ENCODE data around the gene NCAM2. TPM values are rescaled to one million over a fixed set of nuclear protein-coding genes. Genes with fewer than 3 reads are reported as not detected.

The NCAM2 gene
- total RNA-seq, 4 donors from 2014 or later = 3.2 to 9.1 (median 4.6) TPM

- TF ChIP-seq EP300 (IDR thresholded peaks at IDR 0.05) (no peak), CTCF (IDR thresholded peaks at IDR 0.05) (no peak), POLR2AphosphoS5 (IDR thresholded peaks at IDR 0.05) (no peak), POLR2A (IDR thresholded peaks at IDR 0.05) (no peak)
- no peak for ATAC-seq
- H3K27me3 ChIP-seq = no peaks in the 10 kb centered on the region
- H3K9me3 ChIP-seq = no peaks in the 10 kb centered on the region
- no peaks in the 10 kb centered on the region for H3K4me1 ChIP-seq
- no peaks in the 10 kb centered on the region for H3K36me3 ChIP-seq
- no peak overlapping the region for H3K4me3 ChIP-seq
- WGBS, 2 donors (ENCODE audit: low coverage in 1 of 2) = 54 to 61% methylated on average over 5 of the region's 5 CpGs
- H3K27ac ChIP-seq = no peak overlapping the region
Observed at GRCh38 chr21:21547368-21547953, 549.3 kb downstream of the NCAM2 start.

GRCh38 chr21:21559285-21560045 lies 561.3 kb downstream of the NCAM2 start:
- WGBS, 2 donors (ENCODE audit: low coverage in 1 of 2) = 75 to 92% methylated on average over 2 of the region's 2 CpGs
- TF ChIP-seq CTCF (IDR thresholded peaks at IDR 0.05) = no peak
- TF ChIP-seq POLR2AphosphoS5 (IDR thresholded peaks at IDR 0.05) = no peak
- no peak for TF ChIP-seq EP300 (IDR thresholded peaks at IDR 0.05)
- no peak for TF ChIP-seq POLR2A (IDR thresholded peaks at IDR 0.05)
- Histone ChIP-seq H3K36me3 (no peaks in the 10 kb centered on the region), H3K4me3 (no peak overlapping the region), H3K4me1 (no peaks in the 10 kb centered on the region), H3K27me3 (no peaks in the 10 kb centered on the region), H3K9me3 (peaks cover 0 to 44% (median 0%) of the 10 kb centered on the region in 3 donors), H3K27ac (no peak overlapping the region)
- no peak for ATAC-seq
